Placental epithelial cell (primary cell): ENCODE measurements around the gene HORMAD2. TPM values are rescaled to one million over a fixed set of nuclear protein-coding genes. Genes with fewer than 3 reads are reported as not detected.

Experiments used
- total RNA-seq: library from RNA; depleted of rRNA; stranded (reverse); fragments of >200 nt; gene quantifications from 2 replicates; pipeline ENCODE4 v1.2.3, GENCODE V29; 2012

Gene HORMAD2, protein sequence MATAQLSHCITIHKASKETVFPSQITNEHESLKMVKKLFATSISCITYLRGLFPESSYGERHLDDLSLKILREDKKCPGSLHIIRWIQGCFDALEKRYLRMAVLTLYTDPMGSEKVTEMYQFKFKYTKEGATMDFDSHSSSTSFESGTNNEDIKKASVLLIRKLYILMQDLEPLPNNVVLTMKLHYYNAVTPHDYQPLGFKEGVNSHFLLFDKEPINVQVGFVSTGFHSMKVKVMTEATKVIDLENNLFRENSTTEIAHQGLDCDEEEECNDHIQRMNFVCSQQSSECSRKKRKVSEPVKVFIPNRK
- 0.39 TPM in 1 of 2 replicates, not detected in the other for total RNA-seq

GRCh38 chr22:30079952-30080533 lies at the start of gene HORMAD2:
Gene HORMAD2 (plus strand): TSS chr22:30080464. CDS start chr22:30093953, 13,489 bp downstream.

Other genes with a start within 250 kb of the HORMAD2 start
- 35.3 and 41.2 TPM in 2 replicates for gene ASCC2, start 242.2 kb upstream of the HORMAD2 start, total RNA-seq
- gene MTMR3, start 197.3 kb upstream of the HORMAD2 start, total RNA-seq: 51.0 and 65.6 TPM in 2 replicates
- 0.22 TPM in 1 of 2 replicates, not detected in the other for gene LIF, start 166.3 kb downstream of the HORMAD2 start, total RNA-seq
- not detected in 2 replicates for gene OSM, start 186.4 kb downstream of the HORMAD2 start, total RNA-seq
- gene CASTOR1, start 209.0 kb downstream of the HORMAD2 start, total RNA-seq: 44.0 and 89.5 TPM in 2 replicates
- 66.3 and 83.1 TPM in 2 replicates for gene TBC1D10A, start 246.5 kb downstream of the HORMAD2 start, total RNA-seq